Measurements from ENCODE around the gene MPP3. TPM values are rescaled to one million over a fixed set of nuclear protein-coding genes. Genes with fewer than 3 reads are reported as not detected.

Gene MPP3
- total and polyA plus RNA-seq, 9 of the 15 experiments (the other 6 are each of a cell fraction or from before 2014, with no cell fraction given) = 0.41 to 10.4 (median 4.5) TPM

DNA sequence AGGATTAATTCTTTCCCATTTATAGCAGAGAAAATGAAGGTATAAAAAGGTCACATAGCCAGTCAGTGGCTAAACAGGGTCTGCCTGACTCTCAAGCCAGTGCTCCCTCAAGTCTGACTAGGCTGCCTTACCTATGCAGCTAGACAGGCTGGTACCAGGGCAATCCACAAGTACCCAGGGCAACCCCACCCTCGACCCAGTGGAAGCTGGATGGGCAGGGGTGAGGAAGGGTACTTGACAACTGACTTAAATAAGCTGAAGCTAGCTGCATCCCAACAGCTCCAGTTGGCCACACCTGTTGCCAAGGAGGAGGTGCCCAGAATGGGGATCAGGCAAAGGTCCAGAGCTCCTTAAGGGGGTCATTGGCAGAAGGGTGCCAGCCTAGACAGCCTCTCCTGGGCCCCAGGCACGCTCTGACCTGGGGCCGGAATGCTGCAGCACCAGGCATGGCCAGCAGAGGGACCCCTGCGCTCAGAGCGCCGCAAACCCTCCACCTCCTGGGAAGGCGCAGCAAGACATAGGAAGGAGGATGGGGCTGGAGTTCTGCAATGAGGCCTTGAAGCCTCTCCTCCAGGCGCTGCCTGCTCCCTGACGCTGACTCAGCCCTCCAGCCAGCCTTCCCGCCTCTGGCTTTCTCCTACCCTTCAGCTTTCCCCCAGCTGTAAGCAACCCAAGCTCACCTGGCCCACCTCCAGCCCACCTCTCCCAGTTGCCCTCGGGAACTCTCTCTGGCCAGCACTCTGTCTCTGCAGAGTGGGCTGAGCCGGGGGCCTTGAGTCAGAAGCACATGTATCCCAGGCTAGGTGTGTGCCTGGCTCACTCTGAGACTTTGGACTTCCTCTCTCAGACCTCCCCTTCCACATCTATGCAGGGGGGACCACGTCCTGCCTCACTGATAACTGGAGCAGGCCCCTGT lies 45.6 kb upstream of the MPP3 start:
- Histone ChIP-seq H3K27me3 (ENCODE audit: control insufficient read depth in 2 of 2, insufficient read depth in 2 of 2, low read length in 2 of 2) (peaks cover 2 to 19% of the 10 kb centered on the region in 2 experiments; a peak in 2 of 5 replicates), H3K9ac (ENCODE audit: insufficient read depth in 1 of 2, low read depth in 2 of 2, low read length in 2 of 2) (peak overlapping the region in 1 of 2 experiments; percentile 57; a peak in 2 of 4 replicates), H3K4me1 (replicated peaks in 1 of 2; ENCODE audit: control insufficient read depth in 2 of 2, insufficient read depth in 2 of 2, low read length in 2 of 2) (peaks cover 0 to 33% of the 10 kb centered on the region in 2 experiments; a peak in 3 of 5 replicates), H4K20me1 (replicated peaks; ENCODE audit: control insufficient read depth, insufficient read depth, low read length) (no peaks in the 10 kb centered on the region; the same call in 1 of the 2 replicates), H3K36me3 (ENCODE audit: control insufficient read depth, insufficient read depth, low read length) (no peaks in the 10 kb centered on the region), H3K27ac (ENCODE audit: extremely low read depth, low read depth, low read length) (no peak overlapping the region), H2AFZ (ENCODE audit: low read depth, low read length) (peak overlapping the region; percentile 48), H3K4me3 (no peak overlapping the region), H3K9me3 (replicated peaks; ENCODE audit: control insufficient read depth, insufficient read depth, low read depth, low read length) (no peaks in the 10 kb centered on the region), H3K79me2 (ENCODE audit: control insufficient read depth, insufficient read depth, low read length) (no peaks in the 10 kb centered on the region), H3K9me1 (ENCODE audit: control insufficient read depth, insufficient read depth, low read length) (no peaks in the 10 kb centered on the region), H3K4me2 (ENCODE audit: insufficient read depth, low read length) (no peak overlapping the region)
- intact Hi-C loops (cut with micrococcal nuclease) (loop anchor here (2.0 kb wide), 1 partner anchor 116 kb away; no protein-coding TSS in a partner anchor), in situ Hi-C loops (cut with MboI) (no loop called here)
- DNase-seq (ENCODE audit: extremely low read depth in 1 of 4, low spot score in 3 of 4) (peak; percentile 82 to 89 (median 86)), ATAC-seq (peak; percentile 95), FAIRE-seq (peak; percentile 89)
- CTCF ChIA-PET (ENCODE audit: low intra/inter-chr PET ratio) = interaction anchor here (0.6 to 1.2 kb wide), 6 partner anchors 32 to 473 kb away, joined by 3 to 4 read pairs (median 3); no protein-coding TSS in a partner anchor
- WGBS (ENCODE audit: insufficient coverage, low coverage, missing lambda C conversion rate) = 3% methylated on average over 11 of the region's 13 CpGs
- POLR2A ChIA-PET = interaction anchor here (0.5 to 1.2 kb wide), 3 partner anchors 20 to 474 kb away, joined by 3 to 4 read pairs (median 3); no protein-coding TSS in a partner anchor
- no TSS peak for BruUV-seq (replicated peaks)
- no peak for TF ChIP-seq ZNF23 (CRISPR knock-in tag; IDR thresholded peaks at IDR 0.05)
- no peak for TF ChIP-seq TAL1 (IDR thresholded peaks at IDR 0.05)
- TF ChIP-seq RAD21 (CRISPR knock-in tag; conservative IDR thresholded peaks at IDR 0.05 in 1 of 2, IDR thresholded peaks at IDR 0.05 in 1 of 2) = peak; percentile 43 to 82; a peak in 3 of 4 replicates
- TF ChIP-seq TEAD1 (CRISPR knock-in tag; IDR thresholded peaks at IDR 0.05) = peak in 1 of 2 experiments; percentile 95; a peak in 1 of 4 replicates
- peak; percentile 59; the same call in 1 of the 2 replicates for TF ChIP-seq C11orf30 (IDR thresholded peaks at IDR 0.05; ENCODE audit: low read depth)
- TF ChIP-seq GABPB2 (CRISPR knock-in tag; conservative IDR thresholded peaks at IDR 0.05) = no peak
- TF ChIP-seq SNRNP70 (optimal IDR thresholded peaks at IDR 0.05; ENCODE audit: low read depth, low read length) = no peak
- TF ChIP-seq, protein P1, sequence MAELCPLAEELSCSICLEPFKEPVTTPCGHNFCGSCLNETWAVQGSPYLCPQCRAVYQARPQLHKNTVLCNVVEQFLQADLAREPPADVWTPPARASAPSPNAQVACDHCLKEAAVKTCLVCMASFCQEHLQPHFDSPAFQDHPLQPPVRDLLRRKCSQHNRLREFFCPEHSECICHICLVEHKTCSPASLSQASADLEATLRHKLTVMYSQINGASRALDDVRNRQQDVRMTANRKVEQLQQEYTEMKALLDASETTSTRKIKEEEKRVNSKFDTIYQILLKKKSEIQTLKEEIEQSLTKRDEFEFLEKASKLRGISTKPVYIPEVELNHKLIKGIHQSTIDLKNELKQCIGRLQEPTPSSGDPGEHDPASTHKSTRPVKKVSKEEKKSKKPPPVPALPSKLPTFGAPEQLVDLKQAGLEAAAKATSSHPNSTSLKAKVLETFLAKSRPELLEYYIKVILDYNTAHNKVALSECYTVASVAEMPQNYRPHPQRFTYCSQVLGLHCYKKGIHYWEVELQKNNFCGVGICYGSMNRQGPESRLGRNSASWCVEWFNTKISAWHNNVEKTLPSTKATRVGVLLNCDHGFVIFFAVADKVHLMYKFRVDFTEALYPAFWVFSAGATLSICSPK (IDR thresholded peaks at IDR 0.05; ENCODE audit: borderline replicate concordance) = no peak
- TF ChIP-seq CREBBP (IDR thresholded peaks at IDR 0.05; ENCODE audit: low read depth, low read length) = no peak
- TF ChIP-seq, protein P2, sequence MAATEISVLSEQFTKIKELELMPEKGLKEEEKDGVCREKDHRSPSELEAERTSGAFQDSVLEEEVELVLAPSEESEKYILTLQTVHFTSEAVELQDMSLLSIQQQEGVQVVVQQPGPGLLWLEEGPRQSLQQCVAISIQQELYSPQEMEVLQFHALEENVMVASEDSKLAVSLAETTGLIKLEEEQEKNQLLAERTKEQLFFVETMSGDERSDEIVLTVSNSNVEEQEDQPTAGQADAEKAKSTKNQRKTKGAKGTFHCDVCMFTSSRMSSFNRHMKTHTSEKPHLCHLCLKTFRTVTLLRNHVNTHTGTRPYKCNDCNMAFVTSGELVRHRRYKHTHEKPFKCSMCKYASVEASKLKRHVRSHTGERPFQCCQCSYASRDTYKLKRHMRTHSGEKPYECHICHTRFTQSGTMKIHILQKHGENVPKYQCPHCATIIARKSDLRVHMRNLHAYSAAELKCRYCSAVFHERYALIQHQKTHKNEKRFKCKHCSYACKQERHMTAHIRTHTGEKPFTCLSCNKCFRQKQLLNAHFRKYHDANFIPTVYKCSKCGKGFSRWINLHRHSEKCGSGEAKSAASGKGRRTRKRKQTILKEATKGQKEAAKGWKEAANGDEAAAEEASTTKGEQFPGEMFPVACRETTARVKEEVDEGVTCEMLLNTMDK (IDR thresholded peaks at IDR 0.05; ENCODE audit: borderline replicate concordance, insufficient read depth, low read depth, low read length, poor library complexity, severe bottlenecking) = peak; percentile 65
- TF ChIP-seq MAFG (tag; conservative IDR thresholded peaks at IDR 0.05) = peak; percentile 35; the same call in 1 of the 2 replicates
- TF ChIP-seq MYBL2 (IDR thresholded peaks at IDR 0.05; ENCODE audit: low read depth) = no peak
- no peak for TF ChIP-seq MYBL2 (CRISPR knock-in tag; IDR thresholded peaks at IDR 0.05; ENCODE audit: borderline replicate concordance)
- TF ChIP-seq L3MBTL2 (IDR thresholded peaks at IDR 0.05) = peak; percentile 30; the same call in 1 of the 2 replicates
- TF ChIP-seq, protein P3, sequence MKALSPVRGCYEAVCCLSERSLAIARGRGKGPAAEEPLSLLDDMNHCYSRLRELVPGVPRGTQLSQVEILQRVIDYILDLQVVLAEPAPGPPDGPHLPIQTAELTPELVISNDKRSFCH (CRISPR knock-in tag; IDR thresholded peaks at IDR 0.05) = no peak
- TF ChIP-seq, protein P3 (tag; IDR thresholded peaks at IDR 0.05) = peak; percentile 65; the same call in 1 of the 2 replicates

Data from K562 (cell line).